NB4 (cell line): ENCODE data around the gene PRR14.

ENCODE experiments used
- CTCF ChIP-seq: IDR thresholded peaks from one replicate; pipeline ENCODE4 v1.5.1; 2012; ENCODE audit warnings: low read depth, low read length
- MAX ChIP-seq: IDR thresholded peaks from 2 replicates; pipeline ENCODE4 v1.6.1; 2011; ENCODE audit warnings: low read depth, low read length
- MYC ChIP-seq: IDR thresholded peaks from 2 replicates; pipeline ENCODE4 v1.6.1; 2011; ENCODE audit warnings: low read depth, low read length
- POLR2A ChIP-seq: IDR thresholded peaks from 2 replicates; pipeline ENCODE4 v1.6.1; 2011; ENCODE audit warnings: mild to moderate bottlenecking; ENCODE audit not compliant: insufficient read length; ENCODE audit errors: extremely low read depth

- TF ChIP-seq CTCF, result no peak
- TF ChIP-seq POLR2A, result no peak
- TF ChIP-seq MYC, result no peak
- no peak for TF ChIP-seq MAX
Observed at GRCh38 chr16:30675143-30675542, 24.4 kb downstream of the PRR14 start.
